BLaER1 treated with 17β-estradiol and CSF1 and Interleukin-3, amounts not matched to agents 10 nM and 100 nM (cell line): ENCODE data around the gene SYT8.

Experiments
- H3K27ac ChIP-seq, 11 experiments: shearing (Covaris generic); formaldehyde crosslinking; 2 replicates each; pipeline ENCODE4 v1.8.1; 2022
- H3K27me3 ChIP-seq, 11 experiments: shearing (Covaris generic); formaldehyde crosslinking; 2 replicates each; pipeline ENCODE4 v1.8.1; 2022
- H3K36me3 ChIP-seq, 11 experiments: shearing (Covaris generic); formaldehyde crosslinking; 2 replicates each; pipeline ENCODE4 v1.8.1; 2022
- H3K4me1 ChIP-seq, 10 experiments: shearing (Covaris generic); formaldehyde crosslinking; 2 replicates each; pipeline ENCODE4 v1.8.1; 2022
- H3K4me2 ChIP-seq, 11 experiments: shearing (Covaris generic); formaldehyde crosslinking; 2 replicates each; pipeline ENCODE4 v1.8.1; 2022
- H3K4me3 ChIP-seq, 10 experiments: shearing (Covaris generic); formaldehyde crosslinking; 2 replicates each; pipeline ENCODE4 v1.8.1; 2022
- H3K9ac ChIP-seq, 11 experiments: shearing (Covaris generic); formaldehyde crosslinking; 2 replicates each; pipeline ENCODE4 v1.8.1; 2022
- H3K9me3 ChIP-seq, 11 experiments: shearing (Covaris generic); formaldehyde crosslinking; replicated peaks in 1 of 11; 2 replicates each; pipeline ENCODE4 v1.8.1; 2022
- H4K20me1 ChIP-seq, 11 experiments: shearing (Covaris generic); formaldehyde crosslinking; 2 replicates each; pipeline ENCODE4 v1.8.1; 2022
- Cebpa-rat ChIP-seq, 11 experiments: shearing (Covaris generic); IDR thresholded peaks; 2 replicates each; pipeline ENCODE4 v1.8.1; 2022

The SYT8 gene

GRCh38 chr11:1867381-1867780 is 32.6 kb downstream of the SYT8 start:
- H3K4me2 ChIP-seq = peak overlapping the region in 4 of 11 experiments; percentile 9 to 48 (median 44); a peak in 6 of 22 replicates

DNA sequence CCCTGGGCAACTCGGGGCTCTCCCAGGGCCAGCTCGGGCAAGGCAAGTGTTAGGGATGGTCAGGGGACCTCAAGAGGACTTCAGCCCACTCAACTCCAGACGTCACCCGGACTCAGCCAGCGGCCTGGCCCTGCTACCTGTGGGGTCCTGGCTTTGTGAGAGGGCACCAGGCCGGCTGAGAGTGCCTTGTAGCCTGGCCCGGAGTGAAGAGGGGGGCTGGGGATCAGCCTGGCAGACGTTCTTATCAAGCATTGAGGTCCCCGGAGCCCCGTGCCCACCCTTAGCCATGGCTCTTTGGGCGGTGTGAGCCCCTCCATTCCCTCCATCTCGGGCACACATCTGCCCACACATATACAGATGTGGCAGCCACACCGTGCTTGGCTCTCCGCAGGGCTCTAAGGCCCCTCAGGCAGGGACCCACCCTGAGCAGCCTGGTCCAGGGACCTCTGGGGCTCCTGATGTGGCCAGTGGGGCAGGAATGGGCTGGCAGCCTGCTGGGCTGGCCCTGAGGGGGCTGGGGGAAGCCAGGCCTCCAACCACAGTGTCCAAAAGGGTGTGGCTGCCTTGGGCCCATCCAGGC is 33.4 kb downstream of the SYT8 start:
- Histone ChIP-seq H3K4me3 (peak overlapping the region in 6 of 10 experiments; percentile 15 to 42 (median 26); a peak in 6 of 20 replicates), H4K20me1 (peaks cover 36 to 97% (median 55%) of the 10 kb centered on the region in 11 experiments; a peak in 20 of 22 replicates), H3K4me2 (peak overlapping the region; percentile 69 to 100 (median 96)), H3K4me1 (peaks cover 59 to 93% (median 74%) of the 10 kb centered on the region in 10 experiments), H3K27me3 (peaks cover 59 to 90% (median 72%) of the 10 kb centered on the region in 11 experiments), H3K36me3 (no peaks in the 10 kb centered on the region), H3K9ac (peak overlapping the region in 10 of 11 experiments; percentile 1 to 63 (median 32); a peak in 12 of 22 replicates), H3K27ac (peak overlapping the region in 4 of 11 experiments; percentile 8 to 48 (median 25); a peak in 6 of 22 replicates), H3K9me3 (no peaks in the 10 kb centered on the region)
- no peak for TF ChIP-seq Cebpa-rat (IDR thresholded peaks at IDR 0.05)

More at GRCh38 chr11:1867381-1867780, 32.6 kb downstream of the SYT8 start:
- Histone ChIP-seq H3K27ac (no peak overlapping the region), H3K27me3 (peaks cover 59 to 97% (median 80%) of the 10 kb centered on the region in 11 experiments), H3K9me3 (no peaks in the 10 kb centered on the region), H3K36me3 (no peaks in the 10 kb centered on the region), H3K4me3 (no peak overlapping the region), H3K4me1 (peaks cover 51 to 89% (median 69%) of the 10 kb centered on the region in 10 experiments), H4K20me1 (peaks cover 36 to 97% (median 55%) of the 10 kb centered on the region in 11 experiments; a peak in 20 of 22 replicates), H3K9ac (no peak overlapping the region)
- no peak for TF ChIP-seq Cebpa-rat (IDR thresholded peaks at IDR 0.05)

DNA sequence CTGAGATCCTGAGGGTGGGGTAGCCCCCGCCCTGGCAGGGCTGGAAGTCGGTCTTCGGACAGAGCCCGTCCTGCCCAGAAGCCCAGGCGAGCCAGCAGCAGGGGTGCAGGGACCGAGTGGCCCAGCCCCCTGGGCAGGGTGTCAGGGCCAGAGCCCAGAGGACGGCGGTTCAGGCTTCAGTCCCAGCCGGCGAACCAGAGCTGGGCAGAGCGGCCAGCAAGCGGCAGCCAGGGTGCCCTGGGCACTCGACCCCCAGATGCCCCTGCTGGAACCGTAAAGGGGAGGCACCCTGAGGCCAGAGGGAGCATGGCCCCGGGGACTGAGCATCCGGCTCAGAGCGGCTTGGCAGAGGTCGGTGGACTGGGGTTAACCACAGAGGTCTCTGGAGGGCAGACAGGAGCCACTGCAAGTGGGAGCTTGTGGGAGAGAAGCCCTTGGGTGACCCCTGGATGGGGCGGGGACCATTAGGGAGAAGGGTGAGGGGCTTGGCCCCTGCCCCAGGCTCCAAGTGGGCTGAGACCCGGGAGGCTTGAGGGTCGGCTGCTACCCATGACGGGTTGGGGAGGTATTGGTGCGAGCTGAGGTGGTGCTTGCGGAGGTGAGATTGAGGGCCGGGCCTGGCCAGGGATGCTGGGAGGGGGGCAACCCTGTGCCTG is 34.0 kb downstream of the SYT8 start:
- Histone ChIP-seq H3K36me3 (no peaks in the 10 kb centered on the region), H3K27me3 (peaks cover 57 to 84% (median 67%) of the 10 kb centered on the region in 11 experiments), H3K4me3 (peak overlapping the region in 6 of 10 experiments; percentile 15 to 42 (median 26); a peak in 7 of 20 replicates), H3K9me3 (no peaks in the 10 kb centered on the region), H3K9ac (peak overlapping the region in 10 of 11 experiments; percentile 1 to 63 (median 32); a peak in 14 of 22 replicates), H3K27ac (peak overlapping the region in 4 of 11 experiments; percentile 8 to 48 (median 25); a peak in 6 of 22 replicates), H4K20me1 (peaks cover 36 to 94% (median 55%) of the 10 kb centered on the region in 11 experiments; a peak in 20 of 22 replicates), H3K4me1 (peaks cover 62 to 93% (median 76%) of the 10 kb centered on the region in 10 experiments), H3K4me2 (peak overlapping the region; percentile 69 to 100 (median 96))
- TF ChIP-seq Cebpa-rat (IDR thresholded peaks at IDR 0.05) = no peak

- peak overlapping the region in 3 of 10 experiments; percentile 26 to 42 (median 35); a peak in 4 of 20 replicates for H3K4me3 ChIP-seq
- H3K9ac ChIP-seq = peak overlapping the region in 1 of 11 experiments; percentile 48; a peak in 1 of 22 replicates
- H3K36me3 ChIP-seq = no peaks in the 10 kb centered on the region
- H3K4me2 ChIP-seq = peak overlapping the region; percentile 69 to 100 (median 96); a peak in 21 of 22 replicates
- H3K27me3 ChIP-seq = peaks cover 54 to 76% (median 64%) of the 10 kb centered on the region in 11 experiments
- H3K9me3 ChIP-seq = no peaks in the 10 kb centered on the region
- peaks cover 36 to 87% (median 55%) of the 10 kb centered on the region in 11 experiments; a peak in 20 of 22 replicates for H4K20me1 ChIP-seq
- H3K4me1 ChIP-seq = peaks cover 55 to 89% (median 75%) of the 10 kb centered on the region in 10 experiments
- TF ChIP-seq Cebpa-rat (IDR thresholded peaks at IDR 0.05) = no peak
- H3K27ac ChIP-seq = no peak overlapping the region
Measured at GRCh38 chr11:1869427-1870325, 34.9 kb downstream of the SYT8 start.

GRCh38 chr11:1870326-1870696 is 35.5 kb downstream of the SYT8 start:
- Histone ChIP-seq H3K36me3 (no peaks in the 10 kb centered on the region), H4K20me1 (peaks cover 36 to 87% (median 50%) of the 10 kb centered on the region in 11 experiments; a peak in 20 of 22 replicates), H3K9me3 (no peaks in the 10 kb centered on the region), H3K27ac (no peak overlapping the region), H3K4me2 (peak overlapping the region; percentile 69 to 100 (median 96)), H3K9ac (no peak overlapping the region), H3K4me1 (peaks cover 49 to 89% (median 75%) of the 10 kb centered on the region in 10 experiments), H3K4me3 (no peak overlapping the region; a peak in 1 of 20 replicates), H3K27me3 (peaks cover 47 to 70% (median 57%) of the 10 kb centered on the region in 11 experiments)
- no peak for TF ChIP-seq Cebpa-rat (IDR thresholded peaks at IDR 0.05)

GRCh38 chr11:1870721-1871466 is 36.1 kb downstream of the SYT8 start:
- H3K4me1 ChIP-seq = peaks cover 50 to 92% (median 81%) of the 10 kb centered on the region in 10 experiments
- H3K9me3 ChIP-seq = no peaks in the 10 kb centered on the region
- no peak for TF ChIP-seq Cebpa-rat (IDR thresholded peaks at IDR 0.05)
- H3K4me2 ChIP-seq = peak overlapping the region; percentile 69 to 100 (median 96)
- H3K27me3 ChIP-seq = peaks cover 41 to 64% (median 52%) of the 10 kb centered on the region in 11 experiments
- H3K9ac ChIP-seq = no peak overlapping the region
- H3K4me3 ChIP-seq = no peak overlapping the region; a peak in 1 of 20 replicates
- peaks cover 31 to 87% (median 44%) of the 10 kb centered on the region in 11 experiments; a peak in 20 of 22 replicates for H4K20me1 ChIP-seq
- no peak overlapping the region for H3K27ac ChIP-seq
- H3K36me3 ChIP-seq = no peaks in the 10 kb centered on the region

DNA sequence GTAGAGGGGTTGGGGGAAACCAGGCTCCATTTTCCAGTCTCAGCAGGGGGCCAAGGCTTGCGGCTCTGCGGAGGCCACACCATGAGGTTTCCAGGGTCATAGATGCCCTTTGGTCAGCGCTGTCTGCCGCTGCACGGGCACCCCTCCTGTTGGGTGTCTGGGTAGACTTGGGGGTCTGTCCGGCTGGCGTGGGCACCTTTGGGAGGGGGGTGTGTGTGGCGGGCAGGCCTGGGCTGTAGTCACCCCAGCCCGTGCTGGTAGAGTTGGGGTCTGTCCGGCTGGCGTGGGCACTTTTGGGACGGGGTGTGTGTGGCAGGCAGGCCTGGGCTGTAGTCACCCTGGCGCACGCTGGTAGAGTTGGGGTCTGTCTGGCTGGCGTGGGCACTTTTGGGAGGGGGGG is 36.7 kb downstream of the SYT8 start:
- H3K36me3 ChIP-seq = no peaks in the 10 kb centered on the region
- H3K4me1 ChIP-seq = peaks cover 56 to 94% (median 84%) of the 10 kb centered on the region in 10 experiments
- H3K4me3 ChIP-seq = no peak overlapping the region
- H3K9me3 ChIP-seq = no peaks in the 10 kb centered on the region
- TF ChIP-seq Cebpa-rat (IDR thresholded peaks at IDR 0.05) = no peak
- H3K9ac ChIP-seq = no peak overlapping the region
- peak overlapping the region; percentile 69 to 100 (median 96); a peak in 20 of 22 replicates for H3K4me2 ChIP-seq
- H4K20me1 ChIP-seq = peaks cover 27 to 85% (median 42%) of the 10 kb centered on the region in 11 experiments; a peak in 20 of 22 replicates
- peaks cover 35 to 58% (median 46%) of the 10 kb centered on the region in 11 experiments for H3K27me3 ChIP-seq
- H3K27ac ChIP-seq = no peak overlapping the region
